ENCODE results near the gene KCTD20.
"Not testable (repeated sequence)": the region's sequence is repeated elsewhere in the genome, so short reads cannot be mapped to it uniquely, and the experiment has no call there.

Gene KCTD20

DNA sequence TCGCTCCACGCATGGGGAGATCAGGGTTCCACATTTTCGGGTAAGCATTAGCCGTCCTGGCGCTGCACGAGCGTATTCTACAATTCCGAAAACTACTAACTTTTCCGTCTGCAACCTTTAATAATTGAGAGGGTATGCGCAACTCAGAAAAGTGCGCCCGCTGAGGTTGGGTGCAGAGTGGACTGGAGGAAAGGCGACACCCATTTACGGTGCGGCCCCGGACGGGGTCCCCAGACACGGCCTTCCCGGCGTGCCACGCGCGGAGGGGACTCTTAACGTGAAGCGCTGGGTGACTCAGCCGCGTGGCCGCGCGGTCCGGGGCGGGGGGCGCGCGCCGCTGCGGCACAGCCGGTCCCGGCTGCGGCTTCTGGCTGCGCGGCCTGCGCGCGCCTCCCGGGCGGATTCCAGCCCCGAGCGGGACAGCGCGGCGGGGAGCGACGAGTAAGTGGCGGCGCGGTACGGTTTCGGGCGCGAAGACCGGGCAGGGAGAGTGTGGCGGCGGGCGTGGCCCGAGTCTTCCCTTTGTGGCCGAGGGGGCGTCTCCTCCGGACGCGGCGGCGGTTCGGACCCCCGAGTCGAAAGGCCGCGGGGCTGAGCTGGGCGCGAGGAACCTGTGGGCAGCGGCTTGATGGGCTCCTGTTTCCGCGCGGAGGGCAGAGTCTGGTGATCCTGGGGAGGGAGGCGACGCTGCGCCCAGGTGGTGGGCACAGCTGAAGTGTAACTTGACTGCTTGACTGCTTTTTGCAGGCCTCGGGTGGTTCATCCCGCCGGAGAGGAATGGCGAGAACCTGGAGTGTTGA, at the start of gene KCTD20, which contains the start of gene PXT1:
TSS of gene KCTD20 (plus strand) at position 330 of the 800 bp plus-strand sequence. CDS start 27,098 bp downstream, outside the sequence.
TSS of gene PXT1 (minus strand) at position 184 of the 800 bp plus-strand sequence. CDS start 16,772 bp downstream, outside the sequence.
- DNase-seq (ENCODE audit: low read depth) = peak; percentile 71
- TF ChIP-seq, protein P1, sequence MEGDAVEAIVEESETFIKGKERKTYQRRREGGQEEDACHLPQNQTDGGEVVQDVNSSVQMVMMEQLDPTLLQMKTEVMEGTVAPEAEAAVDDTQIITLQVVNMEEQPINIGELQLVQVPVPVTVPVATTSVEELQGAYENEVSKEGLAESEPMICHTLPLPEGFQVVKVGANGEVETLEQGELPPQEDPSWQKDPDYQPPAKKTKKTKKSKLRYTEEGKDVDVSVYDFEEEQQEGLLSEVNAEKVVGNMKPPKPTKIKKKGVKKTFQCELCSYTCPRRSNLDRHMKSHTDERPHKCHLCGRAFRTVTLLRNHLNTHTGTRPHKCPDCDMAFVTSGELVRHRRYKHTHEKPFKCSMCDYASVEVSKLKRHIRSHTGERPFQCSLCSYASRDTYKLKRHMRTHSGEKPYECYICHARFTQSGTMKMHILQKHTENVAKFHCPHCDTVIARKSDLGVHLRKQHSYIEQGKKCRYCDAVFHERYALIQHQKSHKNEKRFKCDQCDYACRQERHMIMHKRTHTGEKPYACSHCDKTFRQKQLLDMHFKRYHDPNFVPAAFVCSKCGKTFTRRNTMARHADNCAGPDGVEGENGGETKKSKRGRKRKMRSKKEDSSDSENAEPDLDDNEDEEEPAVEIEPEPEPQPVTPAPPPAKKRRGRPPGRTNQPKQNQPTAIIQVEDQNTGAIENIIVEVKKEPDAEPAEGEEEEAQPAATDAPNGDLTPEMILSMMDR (IDR thresholded peaks at IDR 0.05; ENCODE audit: low read depth, low read length, missing control alignments) = no peak
- peak within 1 kb of the TSS; percentile 88 for H3K4me3 ChIP-seq (ENCODE audit: low read depth, low read length)

GRCh38 chr6:36399970-36400369, 42.8 kb upstream of the KCTD20 start:
- TF ChIP-seq, protein P1 (IDR thresholded peaks at IDR 0.05; ENCODE audit: low read depth, low read length, missing control alignments) = no peak
- no peak overlapping the region for H3K4me3 ChIP-seq (ENCODE audit: low read depth, low read length)
- DNase-seq (ENCODE audit: low read depth) = no peak

- H3K4me3 ChIP-seq (ENCODE audit: low read depth, low read length) = no peak overlapping the region
- TF ChIP-seq, protein P1 (IDR thresholded peaks at IDR 0.05; ENCODE audit: low read depth, low read length, missing control alignments) = no peak
- DNase-seq (ENCODE audit: low read depth) = no peak
Measured at GRCh38 chr6:36402481-36402880, 40.3 kb upstream of the KCTD20 start.

- no peak overlapping the region for H3K4me3 ChIP-seq (ENCODE audit: low read depth, low read length)
- TF ChIP-seq, protein P1 (IDR thresholded peaks at IDR 0.05; ENCODE audit: low read depth, low read length, missing control alignments) = no peak
- DNase-seq (ENCODE audit: low read depth) = no peak
Measured at GRCh38 chr6:36404164-36404563, 38.6 kb upstream of the KCTD20 start.

- not testable (repeated sequence) for DNase-seq (ENCODE audit: low read depth); H3K4me3 ChIP-seq (ENCODE audit: low read depth, low read length)
Measured at GRCh38 chr6:36409718-36410117, 33.1 kb upstream of the KCTD20 start.

- TF ChIP-seq, protein P1 (IDR thresholded peaks at IDR 0.05; ENCODE audit: low read depth, low read length, missing control alignments) = no peak
- no peak overlapping the region for H3K4me3 ChIP-seq (ENCODE audit: low read depth, low read length)
- no peak for DNase-seq (ENCODE audit: low read depth)
Measured at GRCh38 chr6:36413489-36414480, 29.0 kb upstream of the KCTD20 start.

DNA sequence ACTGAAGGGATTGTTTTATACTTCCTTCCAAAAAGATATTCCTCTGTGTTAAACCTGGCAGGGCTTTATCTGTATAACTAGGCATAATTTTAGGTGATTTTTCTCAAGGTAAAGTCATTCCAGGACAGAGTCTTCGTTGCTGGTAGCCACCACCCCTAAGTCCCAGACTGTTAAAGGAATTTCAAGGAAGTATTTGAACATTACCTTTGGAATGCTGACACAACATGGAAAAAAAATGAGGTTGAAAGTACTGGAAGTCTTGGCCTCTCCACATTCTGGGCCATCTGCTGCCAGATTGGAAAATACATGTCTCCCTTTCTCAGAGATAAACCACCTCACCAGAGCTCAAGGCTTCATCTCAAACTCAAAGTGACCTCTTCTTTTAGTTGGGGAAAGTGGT, 28.3 kb upstream of the KCTD20 start:
- H3K4me3 ChIP-seq (ENCODE audit: low read depth, low read length) = no peak overlapping the region
- TF ChIP-seq, protein P1 (IDR thresholded peaks at IDR 0.05; ENCODE audit: low read depth, low read length, missing control alignments) = no peak
- DNase-seq (ENCODE audit: low read depth) = no peak
